ENCODE data around the gene MXI1.

The MXI1 gene

GRCh38 chr10:110303681-110304080 lies 96.3 kb downstream of the MXI1 start:
- TF ChIP-seq EZH2 (IDR thresholded peaks at IDR 0.05) (no peak), FOXP2 (optimal IDR thresholded peaks at IDR 0.05; ENCODE audit: control extremely low read depth, extremely low read length, insufficient read depth) (no peak), POLR2AphosphoS5 (IDR thresholded peaks at IDR 0.05; ENCODE audit: borderline replicate concordance, low read depth, low read length) (no peak)
- H3K4me3 ChIP-seq = peak overlapping the region; percentile 81
- H3K36me3 ChIP-seq (ENCODE audit: insufficient read depth, low read length) = peaks cover 46% of the 10 kb centered on the region
- peak overlapping the region; percentile 94 for H3K9ac ChIP-seq (ENCODE audit: insufficient read length)
- H3K27ac ChIP-seq = no peak overlapping the region
- DNase-seq (ENCODE audit: low read depth, low spot score) = no peak
- no peaks in the 10 kb centered on the region for H3K9me3 ChIP-seq (ENCODE audit: low read depth, low read length)

GRCh38 chr10:110304394-110304779 lies 97.0 kb downstream of the MXI1 start:
- peaks cover 39% of the 10 kb centered on the region for H3K36me3 ChIP-seq (ENCODE audit: insufficient read depth, low read length)

GRCh38 chr10:110304780-110305421 lies 97.5 kb downstream of the MXI1 start, which contains the start of gene SMNDC1:
Gene SMNDC1 (minus strand): TSS chr10:110304920. CDS start chr10:110303587, 1,333 bp downstream.
- TF ChIP-seq EZH2 (IDR thresholded peaks at IDR 0.05) = no peak
- peak; percentile 25 for TF ChIP-seq POLR2AphosphoS5 (IDR thresholded peaks at IDR 0.05; ENCODE audit: borderline replicate concordance, low read depth, low read length)
- Histone ChIP-seq H3K36me3 (ENCODE audit: insufficient read depth, low read length) (peaks cover 36% of the 10 kb centered on the region), H3K4me3 (peak within 1 kb of the TSS; percentile 81), H3K27ac (peak within 1 kb of the TSS; percentile 93), H3K9me3 (ENCODE audit: low read depth, low read length) (no peaks in the 10 kb centered on the region), H3K9ac (ENCODE audit: insufficient read length) (peak within 1 kb of the TSS; percentile 94)
- DNase-seq (ENCODE audit: low read depth, low spot score) = peak; percentile 76

More at GRCh38 chr10:110304394-110304779, 97.0 kb downstream of the MXI1 start:
- Histone ChIP-seq H3K27ac (0 out of 2 replicates have a peak overlapping the region, but pooled peaks have one; percentile 42), H3K9me3 (ENCODE audit: low read depth, low read length) (no peaks in the 10 kb centered on the region), H3K9ac (ENCODE audit: insufficient read length) (peak overlapping the region; percentile 94), H3K4me3 (peak overlapping the region; percentile 81)
- DNase-seq (ENCODE audit: low read depth, low spot score) = no peak
- TF ChIP-seq FOXP2 (optimal IDR thresholded peaks at IDR 0.05; ENCODE audit: control extremely low read depth, extremely low read length, insufficient read depth) (no peak), EZH2 (IDR thresholded peaks at IDR 0.05) (no peak), POLR2AphosphoS5 (IDR thresholded peaks at IDR 0.05; ENCODE audit: borderline replicate concordance, low read depth, low read length) (no peak)

- TF ChIP-seq POLR2AphosphoS5 (IDR thresholded peaks at IDR 0.05; ENCODE audit: borderline replicate concordance, low read depth, low read length) = no peak
- TF ChIP-seq FOXP2 (optimal IDR thresholded peaks at IDR 0.05; ENCODE audit: control extremely low read depth, extremely low read length, insufficient read depth) = no peak
- no peak for TF ChIP-seq EZH2 (IDR thresholded peaks at IDR 0.05)
- Histone ChIP-seq H3K9ac (ENCODE audit: insufficient read length) (peak overlapping the region; percentile 46), H3K4me3 (peak overlapping the region; percentile 26; the same call in 1 of the 2 replicates), H3K9me3 (ENCODE audit: low read depth, low read length) (no peaks in the 10 kb centered on the region), H3K36me3 (ENCODE audit: insufficient read depth, low read length) (peaks cover 26% of the 10 kb centered on the region), H3K27ac (peak overlapping the region; percentile 93; the same call in 1 of the 2 replicates)
- DNase-seq (ENCODE audit: low read depth, low spot score) = no peak
These were observed 98.5 kb downstream of the MXI1 start for GRCh38 chr10:110305767-110306451.

- TF ChIP-seq POLR2AphosphoS5 (IDR thresholded peaks at IDR 0.05; ENCODE audit: borderline replicate concordance, low read depth, low read length) = no peak
- no peak for TF ChIP-seq EZH2 (IDR thresholded peaks at IDR 0.05)
- no peak for TF ChIP-seq FOXP2 (optimal IDR thresholded peaks at IDR 0.05; ENCODE audit: control extremely low read depth, extremely low read length, insufficient read depth)
- DNase-seq (ENCODE audit: low read depth, low spot score) = no peak
- Histone ChIP-seq H3K9ac (ENCODE audit: insufficient read length) (peak overlapping the region; percentile 46), H3K4me3 (peak overlapping the region; percentile 26; the same call in 1 of the 2 replicates), H3K9me3 (ENCODE audit: low read depth, low read length) (no peaks in the 10 kb centered on the region), H3K27ac (peak overlapping the region; percentile 35; the same call in 1 of the 2 replicates), H3K36me3 (ENCODE audit: insufficient read depth, low read length) (peaks cover 21% of the 10 kb centered on the region)
These were observed 99.0 kb downstream of the MXI1 start for GRCh38 chr10:110306452-110306768.

- Histone ChIP-seq H3K36me3 (ENCODE audit: insufficient read depth, low read length) (peaks cover 7% of the 10 kb centered on the region), H3K27ac (no peak overlapping the region), H3K9ac (ENCODE audit: insufficient read length) (no peak overlapping the region), H3K9me3 (ENCODE audit: low read depth, low read length) (no peaks in the 10 kb centered on the region), H3K4me3 (no peak overlapping the region)
- no peak for TF ChIP-seq POLR2AphosphoS5 (IDR thresholded peaks at IDR 0.05; ENCODE audit: borderline replicate concordance, low read depth, low read length)
- no peak for TF ChIP-seq FOXP2 (optimal IDR thresholded peaks at IDR 0.05; ENCODE audit: control extremely low read depth, extremely low read length, insufficient read depth)
- no peak for TF ChIP-seq EZH2 (IDR thresholded peaks at IDR 0.05)
- no peak for DNase-seq (ENCODE audit: low read depth, low spot score)
These were observed 100.4 kb downstream of the MXI1 start for GRCh38 chr10:110307805-110308204.

GRCh38 chr10:110310741-110311140 lies 103.3 kb downstream of the MXI1 start:
- Histone ChIP-seq H3K9me3 (ENCODE audit: low read depth, low read length) (no peaks in the 10 kb centered on the region), H3K9ac (ENCODE audit: insufficient read length) (no peak overlapping the region), H3K27ac (no peak overlapping the region), H3K36me3 (ENCODE audit: insufficient read depth, low read length) (no peaks in the 10 kb centered on the region), H3K4me3 (no peak overlapping the region)
- no peak for TF ChIP-seq POLR2AphosphoS5 (IDR thresholded peaks at IDR 0.05; ENCODE audit: borderline replicate concordance, low read depth, low read length)
- no peak for TF ChIP-seq FOXP2 (optimal IDR thresholded peaks at IDR 0.05; ENCODE audit: control extremely low read depth, extremely low read length, insufficient read depth)
- no peak for TF ChIP-seq EZH2 (IDR thresholded peaks at IDR 0.05)
- no peak for DNase-seq (ENCODE audit: low read depth, low spot score)

- Histone ChIP-seq H3K9ac (ENCODE audit: insufficient read length) (no peak overlapping the region), H3K36me3 (ENCODE audit: insufficient read depth, low read length) (no peaks in the 10 kb centered on the region), H3K27ac (no peak overlapping the region), H3K9me3 (ENCODE audit: low read depth, low read length) (no peaks in the 10 kb centered on the region), H3K4me3 (no peak overlapping the region)
- TF ChIP-seq EZH2 (IDR thresholded peaks at IDR 0.05) (no peak), FOXP2 (optimal IDR thresholded peaks at IDR 0.05; ENCODE audit: control extremely low read depth, extremely low read length, insufficient read depth) (no peak), POLR2AphosphoS5 (IDR thresholded peaks at IDR 0.05; ENCODE audit: borderline replicate concordance, low read depth, low read length) (no peak)
- no peak for DNase-seq (ENCODE audit: low read depth, low spot score)
These were observed 104.0 kb downstream of the MXI1 start for GRCh38 chr10:110311357-110311949.

All from SK-N-MC (cell line).